PC-3 (cell line): ENCODE data around the gene RGS3. TPM values are rescaled to one million over a fixed set of nuclear protein-coding genes. Genes with fewer than 3 reads are reported as not detected.

Experiments
- ATAC-seq: fragments of 200-7000 bp; cut with Tn5 transposase; 2 replicates; pipeline ENCODE4 v1.9.1; 2020; ENCODE audit warnings: mild to moderate bottlenecking, moderate library complexity
- BruUV-seq: library from RNA; stranded (reverse); fragments of 400-500 nt; replicated peaks from 2 replicates; lab custom pipeline; 2021; lab: Mats Ljungman, UMichigan
- CTCF ChIA-PET: fragments of 300-600 bp; sonication (Branson Sonifier 250); formaldehyde crosslinking; loops from one replicate; lab custom pipeline; 2022; ENCODE audit warnings: antibody characterized with exemption; lab: Charles Lee
- POLR2A ChIA-PET: fragments of 300-600 bp; sonication (Branson Sonifier 250); formaldehyde crosslinking; loops from one replicate; lab custom pipeline; 2022; ENCODE audit warnings: antibody characterized with exemption; ENCODE audit not compliant: unreplicated experiment; lab: Charles Lee
- DNase-seq: peaks from one replicate; pipeline ENCODE4 v3.0.0-alpha.2; 2015
- H2AFZ ChIP-seq: fragments of 300-600 bp; sonication (generic); 2 replicates; pipeline ENCODE4 v1.6.0; 2016; ENCODE audit warnings: antibody characterized with exemption, low read length
- H3F3A ChIP-seq: fragments of 300-600 bp; sonication (generic); one replicate; pipeline ENCODE4 v1.6.0; 2017; ENCODE audit warnings: antibody characterized with exemption, low read length, control low read depth, mild to moderate bottlenecking; ENCODE audit not compliant: unreplicated experiment
- H3K27ac ChIP-seq: fragments of 300-600 bp; sonication (generic); 2 replicates; pipeline ENCODE4 v1.5.1; 2016; ENCODE audit warnings: mild to moderate bottlenecking, low read length
- H3K27me3 ChIP-seq: fragments of 300-600 bp; sonication (generic); 2 replicates; pipeline ENCODE4 v1.6.1; 2016; ENCODE audit warnings: low read length, mixed read lengths
- H3K36me3 ChIP-seq: fragments of 300-600 bp; sonication (generic); 2 replicates; pipeline ENCODE4 v1.6.1; 2016; ENCODE audit warnings: low read depth, mixed run types, low read length, mixed read lengths
- H3K4me1 ChIP-seq: fragments of 300-600 bp; sonication (generic); 2 replicates; pipeline ENCODE4 v1.5.1; 2016; ENCODE audit warnings: low read length; ENCODE audit not compliant: insufficient read depth
- H3K4me2 ChIP-seq: fragments of 300-600 bp; sonication (generic); 2 replicates; pipeline ENCODE4 v1.6.0; 2016; ENCODE audit warnings: low read length
- H3K4me3 ChIP-seq: fragments of 300-600 bp; sonication (generic); 2 replicates; pipeline ENCODE4 v1.5.1; 2016; ENCODE audit warnings: mild to moderate bottlenecking, low read length, mixed read lengths
- H3K79me2 ChIP-seq: fragments of 300-600 bp; sonication (generic); 2 replicates; pipeline ENCODE4 v1.6.1; 2017; ENCODE audit warnings: low read length, mixed read lengths
- H3K9ac ChIP-seq: fragments of 300-600 bp; sonication (generic); 2 replicates; pipeline ENCODE4 v1.6.0; 2016; ENCODE audit warnings: mild to moderate bottlenecking, low read length
- H3K9me2 ChIP-seq: fragments of 300-600 bp; sonication (generic); replicated peaks from 2 replicates; pipeline ENCODE4 v1.6.1; 2016; ENCODE audit warnings: mixed run types, low read length, mixed read lengths
- H3K9me3 ChIP-seq: fragments of 300-600 bp; sonication (generic); 2 replicates; pipeline ENCODE4 v1.6.1; 2016; ENCODE audit warnings: low read length, mixed read lengths
- H4K20me1 ChIP-seq: fragments of 300-600 bp; sonication (generic); 2 replicates; pipeline ENCODE4 v1.6.1; 2016; ENCODE audit warnings: low read length, mixed read lengths
- EZH2 ChIP-seq: fragments of 300-600 bp; sonication (generic); IDR thresholded peaks from one replicate; pipeline ENCODE4 v1.6.1; 2017; ENCODE audit warnings: antibody characterized with exemption, mild to moderate bottlenecking, low read length; ENCODE audit not compliant: unreplicated experiment
- EZH2phosphoT487 ChIP-seq: fragments of 300-600 bp; sonication (generic); IDR thresholded peaks from 2 replicates; pipeline ENCODE4 v1.6.1; 2018; ENCODE audit warnings: mild to moderate bottlenecking, antibody characterized with exemption, low read length, borderline replicate concordance
- intact Hi-C: fragments of 100-400 bp; cut with micrococcal nuclease; formaldehyde crosslinking; loops from 2 replicates; pipeline ENCODE4 v1.9.0; 2023
- total RNA-seq: library from RNA; depleted of rRNA; stranded (reverse); fragments of >200 nt; gene quantifications from 2 replicates; pipeline ENCODE4 v1.2.3, GENCODE V29; 2014
- TF ChIP-seq, protein P1 (sequence below): fragments of 300-600 bp; sonication (generic); conservative IDR thresholded peaks from 2 replicates; pipeline ENCODE4 v1.5.1; 2017; ENCODE audit warnings: antibody characterized with exemption, low read depth, mild to moderate bottlenecking, low read length

RGS3 gene
- total RNA-seq, 1 experiment from 2014 or later, result 26.3 TPM

DNA sequence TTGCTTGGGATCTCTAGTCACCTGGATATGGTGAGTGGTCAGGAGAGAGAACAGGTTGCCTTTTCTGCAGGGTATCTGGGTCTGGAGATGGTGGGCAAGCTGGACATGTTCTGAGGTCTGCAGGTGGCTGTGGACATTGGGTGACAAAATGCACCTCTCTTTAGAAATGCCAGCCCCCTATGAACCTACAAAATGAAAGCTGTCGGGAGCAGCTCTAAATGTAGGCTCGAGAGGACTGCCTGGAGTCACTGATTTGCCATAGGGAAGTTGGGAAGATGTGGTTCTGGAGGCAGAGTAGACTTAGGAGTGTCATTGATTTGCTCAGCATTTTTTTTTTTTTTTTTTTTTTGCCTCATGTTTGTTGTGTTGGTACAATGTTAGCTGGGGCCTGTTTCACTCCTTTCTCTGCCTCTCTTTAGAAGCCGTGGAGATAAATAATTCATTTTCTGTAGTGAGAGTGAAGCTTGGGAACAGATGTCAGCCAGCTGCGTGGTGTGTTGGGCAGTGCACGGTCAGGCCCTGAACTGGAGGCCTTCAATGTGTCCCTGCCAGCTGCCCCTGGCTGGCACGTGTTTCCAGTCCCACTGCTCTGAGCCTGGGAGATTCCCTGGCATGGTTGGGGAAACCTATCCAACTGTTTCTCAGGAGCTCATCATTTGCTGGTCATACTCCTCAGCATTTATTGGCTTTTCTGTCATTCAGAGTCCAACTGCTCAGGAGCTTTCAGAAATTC lies 5.4 kb downstream of the RGS3 start:
- no peak for TF ChIP-seq EZH2
- no peak for TF ChIP-seq EZH2phosphoT487
- TF ChIP-seq, protein P1, sequence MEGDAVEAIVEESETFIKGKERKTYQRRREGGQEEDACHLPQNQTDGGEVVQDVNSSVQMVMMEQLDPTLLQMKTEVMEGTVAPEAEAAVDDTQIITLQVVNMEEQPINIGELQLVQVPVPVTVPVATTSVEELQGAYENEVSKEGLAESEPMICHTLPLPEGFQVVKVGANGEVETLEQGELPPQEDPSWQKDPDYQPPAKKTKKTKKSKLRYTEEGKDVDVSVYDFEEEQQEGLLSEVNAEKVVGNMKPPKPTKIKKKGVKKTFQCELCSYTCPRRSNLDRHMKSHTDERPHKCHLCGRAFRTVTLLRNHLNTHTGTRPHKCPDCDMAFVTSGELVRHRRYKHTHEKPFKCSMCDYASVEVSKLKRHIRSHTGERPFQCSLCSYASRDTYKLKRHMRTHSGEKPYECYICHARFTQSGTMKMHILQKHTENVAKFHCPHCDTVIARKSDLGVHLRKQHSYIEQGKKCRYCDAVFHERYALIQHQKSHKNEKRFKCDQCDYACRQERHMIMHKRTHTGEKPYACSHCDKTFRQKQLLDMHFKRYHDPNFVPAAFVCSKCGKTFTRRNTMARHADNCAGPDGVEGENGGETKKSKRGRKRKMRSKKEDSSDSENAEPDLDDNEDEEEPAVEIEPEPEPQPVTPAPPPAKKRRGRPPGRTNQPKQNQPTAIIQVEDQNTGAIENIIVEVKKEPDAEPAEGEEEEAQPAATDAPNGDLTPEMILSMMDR, result no peak
- no peak overlapping the region for H3K4me3 ChIP-seq
- H4K20me1 ChIP-seq, result 0 out of 2 replicates have a peak, but pooled peaks cover 5% of the 10 kb centered on the region
- H3K27me3 ChIP-seq, result no peaks in the 10 kb centered on the region
- H3F3A ChIP-seq, result no peaks in the 10 kb centered on the region
- H3K9me2 ChIP-seq, result no peaks in the 10 kb centered on the region
- no peaks in the 10 kb centered on the region for H3K9me3 ChIP-seq
- ChIA-PET CTCF (no interaction called here), POLR2A (no interaction called here)
- 0 out of 2 replicates have a peak, but pooled peaks cover 6% of the 10 kb centered on the region for H3K36me3 ChIP-seq
- H2AFZ ChIP-seq, result no peak overlapping the region
- intact Hi-C loops, result no loop called here
- no peak overlapping the region for H3K27ac ChIP-seq
- no peak overlapping the region for H3K4me2 ChIP-seq
- no peak overlapping the region for H3K9ac ChIP-seq
- ATAC-seq (no peak), DNase-seq (no peak)
- H3K79me2 ChIP-seq, result peaks cover 97% of the 10 kb centered on the region
- H3K4me1 ChIP-seq, result peaks cover 23% of the 10 kb centered on the region
- no TSS peak for BruUV-seq

DNA sequence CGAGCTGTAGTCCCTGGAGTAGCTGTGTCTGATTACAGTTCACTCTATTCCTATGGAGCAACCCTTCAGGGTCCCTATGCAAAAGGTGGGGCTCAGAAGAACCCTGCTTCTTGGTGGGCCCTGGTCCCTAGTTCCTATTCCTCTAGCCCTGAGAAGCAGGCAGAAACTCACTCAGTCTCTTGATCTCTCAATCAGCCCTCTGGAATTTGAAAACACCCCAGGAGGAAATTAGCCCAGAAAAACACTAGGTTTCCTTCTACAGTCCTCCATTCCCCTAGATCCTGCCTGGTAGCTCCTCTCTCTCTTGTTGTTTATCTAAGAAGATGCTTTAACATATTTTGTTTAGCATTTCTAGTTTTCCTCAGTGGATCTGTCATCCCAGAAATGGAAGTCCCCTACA lies 7.6 kb downstream of the RGS3 start:
- Histone ChIP-seq H3F3A (no peaks in the 10 kb centered on the region), H3K9me2 (no peaks in the 10 kb centered on the region), H3K27me3 (no peaks in the 10 kb centered on the region), H3K4me3 (no peak overlapping the region), H3K9ac (no peak overlapping the region), H4K20me1 (no peaks in the 10 kb centered on the region), H3K27ac (no peak overlapping the region), H3K9me3 (no peaks in the 10 kb centered on the region), H3K79me2 (peaks cover 87% of the 10 kb centered on the region), H2AFZ (no peak overlapping the region), H3K4me2 (no peak overlapping the region), H3K4me1 (0 out of 2 replicates have a peak, but pooled peaks cover under 1% of the 10 kb centered on the region), H3K36me3 (0 out of 2 replicates have a peak, but pooled peaks cover 6% of the 10 kb centered on the region)
- CTCF ChIA-PET, result no interaction called here
- no peak for ATAC-seq
- TF ChIP-seq, protein P1, result no peak
- no peak for TF ChIP-seq EZH2phosphoT487
- TF ChIP-seq EZH2, result no peak
- POLR2A ChIA-PET, result interaction anchor here (0.6 kb wide), 1 partner anchor 13 kb away, joined by 3 read pairs; no protein-coding TSS in a partner anchor
- BruUV-seq, result no TSS peak
- no peak for DNase-seq
- intact Hi-C loops, result no loop called here

DNA sequence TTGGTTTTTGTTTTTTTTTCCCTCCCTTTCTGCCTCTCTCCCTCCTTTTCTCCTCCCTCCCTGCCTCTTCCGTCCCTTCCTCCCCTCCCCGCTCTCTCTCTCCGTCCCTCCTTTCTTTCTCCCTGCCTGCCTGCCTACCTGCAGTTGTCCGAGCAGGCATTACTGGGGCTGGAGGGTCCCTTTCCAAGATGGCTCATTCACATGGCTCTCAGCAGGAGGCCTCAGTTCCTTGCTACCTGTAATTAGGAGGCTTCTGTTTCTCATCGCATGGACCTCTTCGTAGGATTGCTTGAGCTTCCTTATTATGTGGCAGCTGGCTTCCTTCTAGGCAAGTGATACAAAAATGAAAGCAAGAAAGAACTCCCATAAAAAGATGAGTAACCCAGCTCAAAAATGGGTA lies 8.0 kb downstream of the RGS3 start:
- ATAC-seq, result no peak
- H3K4me1 ChIP-seq, result no peaks in the 10 kb centered on the region
- H3K4me3 ChIP-seq, result no peak overlapping the region
- H2AFZ ChIP-seq, result no peak overlapping the region
- H3K27ac ChIP-seq, result no peak overlapping the region
- peaks cover 83% of the 10 kb centered on the region for H3K79me2 ChIP-seq
- 0 out of 2 replicates have a peak, but pooled peaks cover 6% of the 10 kb centered on the region for H3K36me3 ChIP-seq
- no peak for DNase-seq
- no peak overlapping the region for H3K9ac ChIP-seq
- intact Hi-C loops, result no loop called here
- no peaks in the 10 kb centered on the region for H4K20me1 ChIP-seq
- ChIA-PET POLR2A (interaction anchor here (0.6 kb wide), 1 partner anchor 13 kb away, joined by 3 read pairs; no protein-coding TSS in a partner anchor), CTCF (no interaction called here)
- no peak overlapping the region for H3K4me2 ChIP-seq
- no TSS peak for BruUV-seq
- no peaks in the 10 kb centered on the region for H3K9me2 ChIP-seq
- TF ChIP-seq EZH2phosphoT487 (no peak), EZH2 (no peak)
- TF ChIP-seq, protein P1, result no peak
- no peaks in the 10 kb centered on the region for H3K27me3 ChIP-seq
- H3K9me3 ChIP-seq, result no peaks in the 10 kb centered on the region
- no peaks in the 10 kb centered on the region for H3F3A ChIP-seq
